DOHH2 (cell line): Measurements from ENCODE around the gene KCNIP1.

Source experiments
- H3F3A ChIP-seq: fragments of 200-600 bp; sonication (generic), shearing (Covaris generic); 2 replicates; pipeline ENCODE4 v1.6.0; 2016; ENCODE audit warnings: antibody characterized with exemption, mild to moderate bottlenecking; ENCODE audit not compliant: control insufficient read depth, insufficient read depth
- H3K27ac ChIP-seq: fragments of 200-600 bp; sonication (generic); 2 replicates; pipeline ENCODE4 v1.5.1; 2014; ENCODE audit warnings: low read depth, mild to moderate bottlenecking, low read length, moderate library complexity
- H3K27me3 ChIP-seq: fragments of 200-600 bp; sonication (generic); 2 replicates; pipeline ENCODE4 v1.6.1; 2014; ENCODE audit warnings: mild to moderate bottlenecking, low read length, mixed read lengths; ENCODE audit not compliant: control insufficient read depth
- H3K36me3 ChIP-seq: fragments of 200-600 bp; sonication (generic); 2 replicates; pipeline ENCODE4 v1.6.1; 2014; ENCODE audit warnings: mild to moderate bottlenecking, low read length, moderate library complexity, mixed read lengths; ENCODE audit not compliant: control insufficient read depth
- H3K4me1 ChIP-seq: fragments of 200-600 bp; sonication (generic); 2 replicates; pipeline ENCODE4 v1.6.1; 2014; ENCODE audit warnings: mild to moderate bottlenecking, low read length, mixed read lengths; ENCODE audit not compliant: control insufficient read depth
- H3K4me2 ChIP-seq: fragments of 200-600 bp; sonication (generic); 2 replicates; pipeline ENCODE4 v1.6.0; 2014; ENCODE audit warnings: mild to moderate bottlenecking, low read length, moderate library complexity
- H3K4me3 ChIP-seq: fragments of 200-600 bp; sonication (generic); 2 replicates; pipeline ENCODE4 v1.5.1; 2014; ENCODE audit warnings: mild to moderate bottlenecking, low read length, mixed read lengths
- H3K79me2 ChIP-seq: fragments of 200-600 bp; sonication (generic); 2 replicates; pipeline ENCODE4 v1.6.1; 2014; ENCODE audit warnings: mild to moderate bottlenecking, low read length, mixed read lengths; ENCODE audit not compliant: control insufficient read depth
- H3K9me2 ChIP-seq: fragments of 200-600 bp; sonication (generic); replicated peaks from 2 replicates; pipeline ENCODE4 v1.6.1; 2014; ENCODE audit warnings: mild to moderate bottlenecking, low read length, mixed read lengths; ENCODE audit not compliant: control insufficient read depth
- H3K9me3 ChIP-seq: fragments of 200-600 bp; sonication (generic); 2 replicates; pipeline ENCODE4 v1.6.1; 2014; ENCODE audit warnings: antibody characterized with exemption, low read length, mixed read lengths; ENCODE audit not compliant: control insufficient read depth, insufficient read depth
- H4K20me1 ChIP-seq: fragments of 200-600 bp; sonication (generic); 2 replicates; pipeline ENCODE4 v1.6.0; 2014; ENCODE audit warnings: low read depth, mild to moderate bottlenecking, antibody characterized with exemption, low read length, moderate library complexity; ENCODE audit not compliant: control insufficient read depth, insufficient read depth
- EZH2phosphoT487 ChIP-seq: fragments of 200-600 bp; sonication (generic); IDR thresholded peaks from 2 replicates; pipeline ENCODE4 v1.6.1; 2017; ENCODE audit warnings: borderline replicate concordance, mild to moderate bottlenecking, antibody characterized with exemption, low read length, moderate library complexity, mixed read lengths
- TF ChIP-seq, protein P1 (sequence below): fragments of 200-600 bp; sonication (generic); IDR thresholded peaks from one replicate; pipeline ENCODE4 v1.5.1; 2014; ENCODE audit warnings: antibody characterized with exemption, mild to moderate bottlenecking, low read depth, low read length; ENCODE audit not compliant: poor library complexity, severe bottlenecking

KCNIP1 gene

GRCh38 chr5:170522211-170523141 is 18.7 kb downstream of the KCNIP1 start:
- TF ChIP-seq EZH2phosphoT487 = no peak
- TF ChIP-seq, protein P1, sequence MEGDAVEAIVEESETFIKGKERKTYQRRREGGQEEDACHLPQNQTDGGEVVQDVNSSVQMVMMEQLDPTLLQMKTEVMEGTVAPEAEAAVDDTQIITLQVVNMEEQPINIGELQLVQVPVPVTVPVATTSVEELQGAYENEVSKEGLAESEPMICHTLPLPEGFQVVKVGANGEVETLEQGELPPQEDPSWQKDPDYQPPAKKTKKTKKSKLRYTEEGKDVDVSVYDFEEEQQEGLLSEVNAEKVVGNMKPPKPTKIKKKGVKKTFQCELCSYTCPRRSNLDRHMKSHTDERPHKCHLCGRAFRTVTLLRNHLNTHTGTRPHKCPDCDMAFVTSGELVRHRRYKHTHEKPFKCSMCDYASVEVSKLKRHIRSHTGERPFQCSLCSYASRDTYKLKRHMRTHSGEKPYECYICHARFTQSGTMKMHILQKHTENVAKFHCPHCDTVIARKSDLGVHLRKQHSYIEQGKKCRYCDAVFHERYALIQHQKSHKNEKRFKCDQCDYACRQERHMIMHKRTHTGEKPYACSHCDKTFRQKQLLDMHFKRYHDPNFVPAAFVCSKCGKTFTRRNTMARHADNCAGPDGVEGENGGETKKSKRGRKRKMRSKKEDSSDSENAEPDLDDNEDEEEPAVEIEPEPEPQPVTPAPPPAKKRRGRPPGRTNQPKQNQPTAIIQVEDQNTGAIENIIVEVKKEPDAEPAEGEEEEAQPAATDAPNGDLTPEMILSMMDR = no peak
- no peaks in the 10 kb centered on the region for H3K36me3 ChIP-seq
- H3K4me3 ChIP-seq = no peak overlapping the region
- no peak overlapping the region for H3K27ac ChIP-seq
- no peaks in the 10 kb centered on the region for H3K79me2 ChIP-seq
- H3K9me2 ChIP-seq = no peaks in the 10 kb centered on the region
- H3K9me3 ChIP-seq = no peaks in the 10 kb centered on the region
- H4K20me1 ChIP-seq = no peaks in the 10 kb centered on the region
- H3F3A ChIP-seq = no peaks in the 10 kb centered on the region
- H3K27me3 ChIP-seq = no peaks in the 10 kb centered on the region
- no peak overlapping the region for H3K4me2 ChIP-seq
- no peaks in the 10 kb centered on the region for H3K4me1 ChIP-seq

GRCh38 chr5:170523142-170523551 is 19.3 kb downstream of the KCNIP1 start:
- H3K27me3 ChIP-seq = no peaks in the 10 kb centered on the region
- no peak overlapping the region for H3K4me3 ChIP-seq
- no peaks in the 10 kb centered on the region for H3K9me2 ChIP-seq
- no peaks in the 10 kb centered on the region for H3K36me3 ChIP-seq
- no peaks in the 10 kb centered on the region for H3F3A ChIP-seq
- H3K4me1 ChIP-seq = no peaks in the 10 kb centered on the region
- no peaks in the 10 kb centered on the region for H3K9me3 ChIP-seq
- no peaks in the 10 kb centered on the region for H3K79me2 ChIP-seq
- H3K4me2 ChIP-seq = no peak overlapping the region
- no peaks in the 10 kb centered on the region for H4K20me1 ChIP-seq
- no peak overlapping the region for H3K27ac ChIP-seq
- TF ChIP-seq, protein P1 = no peak
- no peak for TF ChIP-seq EZH2phosphoT487

DNA sequence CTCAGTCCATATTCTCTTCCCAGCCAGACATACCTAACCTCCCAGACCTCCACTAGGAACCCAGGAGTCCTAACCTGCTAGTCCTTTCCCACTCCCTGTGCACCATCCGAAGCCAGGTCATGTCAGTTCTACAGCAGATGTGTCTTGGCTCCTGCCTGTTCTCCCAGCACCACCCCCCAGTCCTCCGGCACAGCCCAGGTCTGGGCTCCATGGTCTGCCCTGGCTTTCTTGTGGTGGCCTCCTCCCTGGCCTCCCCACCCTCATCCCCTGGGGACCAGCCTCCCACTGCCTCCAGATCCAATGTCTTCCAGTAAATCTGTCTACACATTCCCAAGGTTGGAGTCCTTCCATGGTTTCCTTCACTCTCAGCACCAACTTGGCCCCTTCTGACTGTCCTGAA is 20.0 kb downstream of the KCNIP1 start:
- no peaks in the 10 kb centered on the region for H4K20me1 ChIP-seq
- no peaks in the 10 kb centered on the region for H3K9me3 ChIP-seq
- H3K4me3 ChIP-seq = no peak overlapping the region
- no peak for TF ChIP-seq EZH2phosphoT487
- TF ChIP-seq, protein P1 = no peak
- H3K4me2 ChIP-seq = no peak overlapping the region
- H3F3A ChIP-seq = no peaks in the 10 kb centered on the region
- H3K36me3 ChIP-seq = no peaks in the 10 kb centered on the region
- H3K27me3 ChIP-seq = no peaks in the 10 kb centered on the region
- no peaks in the 10 kb centered on the region for H3K9me2 ChIP-seq
- H3K27ac ChIP-seq = no peak overlapping the region
- H3K4me1 ChIP-seq = no peaks in the 10 kb centered on the region
- no peaks in the 10 kb centered on the region for H3K79me2 ChIP-seq
